ENCODE measurements around the gene EIF4E3. TPM values are rescaled to one million over a fixed set of nuclear protein-coding genes. Genes with fewer than 3 reads are reported as not detected.

Gene EIF4E3
- total RNA-seq, 2 experiments from 2014 or later: 56.5 to 61.9 TPM

Other genes with a start within 250 kb of the EIF4E3 start
- gene FOXP1, start 141.7 kb downstream of the EIF4E3 start, total RNA-seq: 10 to 100 TPM; 66.3 to 68.8 TPM
- 1 to 10 TPM; 2.3 to 5.3 TPM for gene GPR27, start 28.5 kb upstream of the EIF4E3 start, total RNA-seq
- gene PROK2, start 59.7 kb upstream of the EIF4E3 start, total RNA-seq: 1 to 10 TPM; 3.1 to 3.4 TPM

Measured in activated CD8-positive, alpha-beta memory T cell treated with anti-CD3 and anti-CD28 coated beads, Interleukin-2, amount 10 ng/mL, durations not matched to agents 7 days and 5 days (primary cell).